GM19438 (cell line): ENCODE results near the gene BMI1.
"Not testable (repeated sequence)": the region's sequence is repeated elsewhere in the genome, so short reads cannot be mapped to it uniquely, and the experiment has no call there.

ENCODE experiments used
- ATAC-seq: cut with Tn5 transposase; IDR thresholded peaks from one replicate; pipeline ENCODE4 v1.9.1; 2021; ENCODE audit warnings: low read depth; ENCODE audit not compliant: unreplicated experiment

Gene BMI1

DNA sequence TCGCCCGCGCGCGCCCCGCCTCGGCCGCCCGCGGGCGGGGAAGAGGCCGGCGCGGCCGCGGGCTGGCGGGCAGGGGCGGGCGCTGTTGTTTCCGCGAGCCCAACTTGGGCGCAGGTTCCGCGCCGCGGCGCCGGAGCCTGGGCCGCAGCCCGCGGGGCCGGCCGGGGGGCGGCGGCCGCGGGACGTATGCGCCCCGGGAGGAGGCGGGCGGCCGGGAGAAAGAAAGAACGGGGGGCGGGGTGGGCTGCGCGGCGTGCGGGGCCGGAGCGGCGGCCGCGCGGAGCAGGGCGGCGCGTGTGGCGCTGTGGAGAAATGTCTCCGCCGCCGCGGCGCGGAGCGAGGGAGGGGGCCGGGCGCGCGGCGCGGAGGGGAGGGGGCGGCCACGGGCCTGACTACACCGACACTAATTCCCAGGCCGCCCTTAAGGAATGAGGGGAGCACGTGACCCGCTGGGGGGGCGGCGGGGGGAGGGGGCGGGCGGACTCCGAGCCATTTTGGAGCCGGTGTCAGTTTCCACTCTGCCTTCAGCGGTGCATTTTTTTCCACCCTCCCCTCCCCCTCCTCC, at the start of gene BMI1:
TSS of gene BMI1 (plus strand) at position 509 of the 565 bp plus-strand sequence. CDS start 5,351 bp downstream, outside the sequence.
- no peak for ATAC-seq

DNA sequence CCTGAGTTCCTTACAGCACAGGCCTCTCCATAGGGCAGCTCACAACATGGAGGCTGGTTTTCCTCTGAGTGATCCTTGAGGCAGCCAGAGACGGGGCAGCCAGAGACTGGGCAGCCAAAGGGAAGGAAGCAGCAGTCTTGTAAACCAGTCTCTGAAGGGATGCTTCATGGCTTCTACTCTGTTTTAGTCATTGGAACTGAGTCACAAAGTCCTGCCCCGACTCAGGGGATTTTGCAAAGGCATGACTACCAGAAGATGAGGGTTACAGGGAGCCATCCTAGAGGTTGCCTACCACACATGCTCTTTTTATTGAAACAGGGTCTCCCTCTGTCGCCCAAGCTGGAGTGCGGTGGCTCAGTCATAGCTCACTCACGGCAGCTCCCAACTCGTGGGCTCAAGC, 49.1 kb upstream of the BMI1 start:
- no peak for ATAC-seq

DNA sequence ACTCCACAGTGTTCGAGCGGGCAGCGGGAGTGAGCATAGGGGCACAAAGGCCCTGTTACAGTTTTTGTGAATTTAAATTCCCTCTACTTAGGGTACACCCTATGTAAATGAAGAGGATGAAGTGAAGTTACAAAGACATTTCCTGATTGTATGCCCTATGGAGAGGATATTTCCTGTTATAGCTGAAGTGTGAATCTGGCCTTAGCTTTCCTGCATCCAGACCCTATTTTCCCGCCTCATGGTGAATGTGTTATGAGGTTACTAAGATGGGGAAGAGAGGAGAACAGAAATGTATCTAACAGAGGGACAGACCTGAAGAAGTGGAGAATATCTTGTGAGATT, 42.5 kb upstream of the BMI1 start:
- no peak for ATAC-seq

DNA sequence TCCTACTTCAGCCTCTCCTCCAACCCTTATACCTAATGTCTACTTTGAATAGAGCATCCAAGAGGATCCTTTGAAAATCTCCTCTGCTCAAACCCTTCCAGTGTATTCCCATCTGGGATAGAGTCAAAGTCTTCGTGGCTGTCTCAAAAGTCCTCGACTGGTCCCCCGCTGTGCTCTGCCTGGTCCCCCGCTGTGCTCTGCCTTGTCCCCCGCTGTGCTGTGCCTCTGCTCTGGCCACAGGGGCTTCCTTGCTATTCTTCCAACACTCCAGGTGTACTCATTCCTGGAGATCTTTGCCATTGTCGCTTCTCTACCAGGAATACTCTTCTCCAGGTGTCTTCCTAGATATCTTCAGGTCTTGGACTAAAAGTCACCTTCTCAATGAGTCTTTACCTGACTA, 40.8 kb upstream of the BMI1 start:
- ATAC-seq, result no peak

DNA sequence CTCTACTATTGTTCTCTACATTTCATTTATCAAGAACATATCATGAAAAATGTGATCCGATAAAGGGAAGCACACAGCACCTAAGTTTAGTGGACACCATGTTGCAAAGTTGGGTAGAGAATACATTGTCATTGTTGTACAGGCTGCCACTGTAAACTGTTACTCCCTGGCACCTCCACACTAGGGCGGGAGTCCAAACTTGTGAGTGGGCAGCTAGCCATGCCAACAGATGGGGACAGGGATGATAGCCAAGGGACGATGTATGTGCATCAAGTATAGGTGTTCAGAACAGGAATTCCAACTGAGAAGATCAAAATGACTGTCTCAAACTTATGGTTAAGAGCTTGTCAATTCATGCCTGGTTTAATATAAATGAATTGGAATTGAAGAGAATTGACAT, 35.8 kb upstream of the BMI1 start:
- no peak for ATAC-seq

DNA sequence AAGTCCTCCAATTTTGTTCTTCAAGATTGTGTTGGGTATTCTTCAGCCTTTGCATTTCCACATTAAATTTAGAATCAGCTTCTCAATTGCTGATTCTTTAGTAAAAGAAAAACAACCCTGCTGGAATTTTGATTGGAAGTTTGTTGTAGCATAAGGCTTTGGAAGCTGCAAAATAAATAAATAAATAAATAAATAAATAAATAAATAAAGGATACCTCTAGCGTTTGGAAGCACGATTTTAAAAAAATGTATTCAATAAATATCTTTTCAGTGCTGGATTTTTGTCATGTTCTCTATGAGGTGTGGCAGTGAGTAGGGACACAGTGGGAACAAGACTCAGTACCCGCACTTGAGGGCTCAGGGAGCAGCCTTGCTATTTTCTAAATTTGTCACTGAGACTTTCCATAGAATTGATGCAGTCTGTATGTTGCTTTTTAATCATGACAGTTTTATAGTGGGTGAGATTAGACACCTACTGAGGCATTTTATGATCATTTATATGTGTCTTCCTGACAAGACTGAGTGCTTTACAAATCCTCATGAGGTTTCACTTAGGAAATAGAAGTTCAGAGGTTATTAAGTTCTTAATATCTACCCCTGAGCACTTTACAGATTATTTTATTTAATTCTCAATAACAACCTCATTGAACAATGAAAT, 27.0 kb upstream of the BMI1 start:
- no peak for ATAC-seq

DNA sequence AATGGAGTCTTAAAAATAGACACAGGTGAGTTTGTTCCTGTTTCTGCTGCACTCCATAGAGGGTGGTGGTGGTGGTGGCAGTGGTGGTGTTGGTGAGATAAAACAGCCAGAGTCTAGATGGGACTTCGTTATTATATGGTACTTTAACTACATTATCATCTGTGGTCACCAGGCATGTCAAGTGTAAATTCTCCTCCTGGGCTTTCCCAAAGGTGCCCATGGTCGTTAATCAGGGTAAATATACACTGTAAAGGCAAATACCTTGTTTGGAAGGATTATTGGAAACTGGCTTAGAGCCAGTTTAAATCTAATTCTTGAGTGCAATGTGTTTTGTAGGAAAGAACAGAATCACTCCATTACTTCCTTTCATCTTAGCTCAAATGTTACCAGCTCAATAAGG, 26.2 kb upstream of the BMI1 start:
- no peak for ATAC-seq

DNA sequence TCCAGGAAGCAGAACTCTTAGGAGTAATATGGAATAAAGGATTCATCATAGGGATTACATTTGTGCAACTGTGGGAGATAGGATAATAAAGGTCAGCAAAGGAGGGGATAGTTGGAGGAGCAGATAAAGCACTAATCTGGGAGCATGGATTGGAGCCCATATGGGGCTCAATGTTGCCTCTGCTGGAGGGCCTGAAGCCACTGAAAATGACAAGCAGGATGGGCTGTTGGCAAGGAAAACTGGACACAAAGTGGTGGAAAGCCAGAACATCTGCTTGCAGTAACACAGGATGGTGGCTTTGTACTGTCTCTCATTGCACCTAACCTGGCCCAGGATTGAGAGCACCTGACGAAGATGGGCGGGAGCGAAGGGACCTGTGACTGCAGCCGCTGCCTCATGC, 19.7 kb upstream of the BMI1 start:
- ATAC-seq, result no peak

DNA sequence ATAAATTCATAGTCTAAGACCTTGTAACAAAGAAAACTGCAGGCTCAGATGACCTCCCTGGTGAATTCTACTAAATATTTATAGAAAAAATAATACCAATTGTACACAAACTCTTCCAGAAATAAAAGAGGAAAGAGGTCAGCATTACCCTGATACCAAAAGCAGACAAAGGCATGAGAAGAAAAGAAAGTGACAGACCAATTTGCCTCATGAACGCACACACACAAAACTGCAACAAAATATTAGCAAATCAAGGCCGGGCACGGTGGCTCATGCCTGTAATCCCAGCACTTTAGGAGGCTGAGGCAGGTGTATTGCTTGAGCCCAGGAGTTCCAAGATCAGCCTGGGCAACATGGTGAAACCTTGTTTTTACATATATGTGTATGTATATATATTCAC, 17.4 kb upstream of the BMI1 start:
- ATAC-seq, result no peak

DNA sequence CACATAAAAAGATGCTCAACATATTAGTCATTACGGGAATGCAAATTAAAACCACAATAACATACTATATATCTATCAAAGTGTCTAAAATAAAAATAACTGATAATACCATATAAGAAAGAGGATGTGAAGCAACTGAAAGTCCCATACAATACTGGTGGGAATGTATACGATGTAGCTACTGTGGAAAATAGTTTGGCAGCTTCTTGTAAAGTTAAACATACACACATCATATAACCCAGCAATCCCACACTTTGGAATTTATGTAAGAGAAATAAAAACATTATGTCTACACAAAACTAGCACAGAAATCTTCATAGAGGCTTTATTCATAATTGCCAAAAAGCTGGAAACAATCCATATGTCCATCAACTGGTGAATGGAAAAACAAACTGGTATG, 15.2 kb upstream of the BMI1 start:
- ATAC-seq, result no peak

DNA sequence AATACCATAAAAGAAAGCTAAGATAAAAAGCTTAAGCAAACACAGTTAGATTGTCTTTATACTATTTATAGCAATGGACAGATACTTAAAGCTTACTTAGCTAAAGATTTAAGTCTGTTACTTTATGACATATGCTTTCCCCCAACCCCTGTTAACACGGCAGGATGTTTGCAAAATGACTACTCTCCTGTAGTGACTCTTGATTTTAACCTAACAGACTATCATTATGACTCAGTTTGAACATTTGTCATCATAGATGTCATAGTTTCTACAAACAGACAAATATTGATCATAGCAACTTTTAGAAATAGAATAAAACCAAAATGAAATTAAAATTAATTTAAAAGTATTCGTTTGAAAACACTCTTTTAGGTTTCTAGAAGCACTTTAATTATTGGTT, 12.5 kb upstream of the BMI1 start:
- ATAC-seq, result no peak

DNA sequence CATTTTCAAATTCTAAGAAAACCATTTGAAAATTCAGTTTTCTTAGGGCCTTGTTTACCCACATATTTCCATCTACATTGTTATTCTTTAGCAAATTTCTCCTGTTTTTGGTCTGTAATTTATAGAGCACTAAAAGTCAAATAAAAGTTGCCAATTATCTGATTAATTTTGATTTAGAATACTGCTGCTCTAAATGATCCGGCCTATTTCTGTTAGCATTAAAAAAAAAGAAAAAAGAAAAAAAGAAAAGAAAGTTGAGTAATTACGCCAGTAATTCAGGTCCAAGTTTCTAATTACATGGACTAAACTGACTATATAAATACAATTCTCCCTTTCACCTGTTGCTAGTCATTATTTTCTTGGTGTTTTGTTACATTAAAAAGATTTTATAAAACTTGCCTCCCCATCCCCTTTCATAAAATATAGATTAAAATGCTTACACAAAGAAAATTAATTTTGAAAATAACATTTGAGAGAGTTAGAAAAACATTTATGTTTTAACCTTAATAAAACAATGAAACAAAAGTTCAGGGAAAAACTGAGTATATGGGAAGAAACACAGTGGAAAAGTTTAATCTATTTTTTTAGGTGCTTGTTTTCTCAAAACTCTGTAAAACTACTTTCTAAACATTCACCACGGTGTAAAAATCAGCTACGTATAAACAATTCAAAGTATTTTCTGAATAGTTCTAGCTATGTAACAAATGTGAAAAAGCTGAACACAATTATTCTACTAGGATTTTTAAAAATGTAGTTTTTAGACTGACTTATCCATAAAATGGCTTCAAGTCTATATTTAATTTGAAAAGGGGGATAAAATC, 11.5 kb upstream of the BMI1 start:
- no peak for ATAC-seq

DNA sequence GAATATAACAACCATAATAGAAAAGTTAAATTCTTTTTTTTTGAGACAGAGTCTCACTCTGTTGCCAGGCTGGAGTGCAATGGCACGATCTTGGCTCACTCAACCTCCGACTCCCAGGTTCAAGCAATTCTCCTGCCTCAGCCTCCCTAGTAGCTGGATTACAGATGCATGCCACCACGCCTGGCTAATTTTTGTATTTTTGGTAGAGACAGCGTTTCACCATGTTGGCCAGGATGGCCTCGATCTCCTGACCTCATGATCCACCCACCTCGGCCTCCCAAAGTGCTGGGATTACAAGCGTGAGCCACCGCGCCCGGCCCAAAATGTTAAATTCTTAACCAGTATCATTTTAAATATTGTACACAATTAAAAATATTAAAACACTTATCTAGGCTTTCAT, 10.9 kb upstream of the BMI1 start:
- not testable (repeated sequence) for ATAC-seq

DNA sequence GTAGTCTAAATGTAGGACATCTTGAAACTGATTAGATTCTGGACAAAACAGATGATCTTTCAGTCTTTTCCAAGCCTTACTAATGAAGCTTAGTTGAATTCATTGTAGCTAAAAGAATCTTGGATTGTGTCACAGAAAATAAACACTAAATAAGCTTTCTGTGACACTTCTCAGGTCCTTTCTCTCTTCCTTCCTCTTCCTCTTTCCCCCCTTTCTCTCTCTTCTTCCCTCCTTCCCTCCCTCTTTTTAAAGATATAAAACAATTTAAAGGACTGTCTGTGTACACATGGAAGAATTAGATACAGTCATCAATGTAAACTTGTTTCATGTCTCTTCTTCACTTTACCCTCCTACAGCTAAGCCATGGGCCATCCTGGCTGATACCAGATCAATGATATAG, 10.0 kb upstream of the BMI1 start:
- no peak for ATAC-seq

DNA sequence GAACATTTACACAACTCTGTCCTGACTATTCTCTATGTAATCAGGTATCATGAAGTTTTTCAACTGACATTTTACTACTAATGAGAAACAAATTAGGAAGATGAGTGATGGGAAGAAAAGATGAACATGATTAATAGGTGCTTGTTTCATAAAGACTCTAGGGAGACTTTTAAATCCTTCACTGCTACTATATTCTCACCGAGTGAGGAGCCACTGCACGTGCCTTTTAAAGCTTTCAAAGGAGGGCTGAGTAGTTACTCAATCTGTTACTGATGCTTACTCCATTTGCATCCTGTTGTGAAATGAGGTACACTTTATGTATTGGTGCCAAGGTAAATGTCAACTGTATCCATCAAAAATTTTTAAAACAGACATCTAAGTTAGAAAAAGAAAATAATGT, 6.0 kb upstream of the BMI1 start:
- no peak for ATAC-seq

DNA sequence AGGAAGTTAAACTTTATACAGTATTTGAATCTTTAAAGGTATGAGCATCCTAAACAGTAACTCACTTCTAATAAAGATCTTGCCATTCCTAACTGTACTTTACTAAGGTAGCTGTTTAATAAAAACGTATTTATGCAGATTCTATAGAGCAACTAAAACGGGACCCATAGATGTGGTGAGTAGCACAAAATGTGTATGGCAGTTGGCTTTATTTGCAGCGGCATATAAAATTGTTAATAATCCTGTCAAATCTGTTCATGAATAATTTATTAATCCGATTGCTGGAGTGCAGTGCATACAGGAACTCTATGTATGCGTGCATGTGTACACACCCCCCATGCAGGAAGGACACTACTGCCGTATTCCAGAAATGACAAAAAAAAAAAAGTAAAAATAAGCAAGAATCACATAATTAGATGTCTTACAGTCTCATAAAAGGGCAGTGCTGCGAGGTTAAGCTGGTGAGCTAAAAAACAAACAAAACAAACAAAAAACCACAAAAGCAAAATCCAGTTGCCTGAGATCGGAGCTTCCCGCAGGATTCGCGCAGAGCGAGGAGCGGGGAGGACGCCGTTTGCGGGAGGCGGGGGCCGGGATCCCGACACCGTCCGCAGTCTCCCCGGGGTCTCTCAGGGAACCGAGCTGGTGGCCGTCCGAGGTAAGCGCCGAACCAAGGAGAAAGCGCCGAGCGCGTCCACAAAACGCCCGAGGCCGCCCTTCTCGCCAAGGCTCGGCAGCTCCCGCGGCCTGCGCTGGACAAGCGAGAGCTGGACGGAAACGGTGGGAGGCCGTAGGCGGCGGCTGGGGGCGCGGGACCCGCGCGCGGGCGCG, 5.2 kb upstream of the BMI1 start:
- ATAC-seq, result peak; percentile 16

DNA sequence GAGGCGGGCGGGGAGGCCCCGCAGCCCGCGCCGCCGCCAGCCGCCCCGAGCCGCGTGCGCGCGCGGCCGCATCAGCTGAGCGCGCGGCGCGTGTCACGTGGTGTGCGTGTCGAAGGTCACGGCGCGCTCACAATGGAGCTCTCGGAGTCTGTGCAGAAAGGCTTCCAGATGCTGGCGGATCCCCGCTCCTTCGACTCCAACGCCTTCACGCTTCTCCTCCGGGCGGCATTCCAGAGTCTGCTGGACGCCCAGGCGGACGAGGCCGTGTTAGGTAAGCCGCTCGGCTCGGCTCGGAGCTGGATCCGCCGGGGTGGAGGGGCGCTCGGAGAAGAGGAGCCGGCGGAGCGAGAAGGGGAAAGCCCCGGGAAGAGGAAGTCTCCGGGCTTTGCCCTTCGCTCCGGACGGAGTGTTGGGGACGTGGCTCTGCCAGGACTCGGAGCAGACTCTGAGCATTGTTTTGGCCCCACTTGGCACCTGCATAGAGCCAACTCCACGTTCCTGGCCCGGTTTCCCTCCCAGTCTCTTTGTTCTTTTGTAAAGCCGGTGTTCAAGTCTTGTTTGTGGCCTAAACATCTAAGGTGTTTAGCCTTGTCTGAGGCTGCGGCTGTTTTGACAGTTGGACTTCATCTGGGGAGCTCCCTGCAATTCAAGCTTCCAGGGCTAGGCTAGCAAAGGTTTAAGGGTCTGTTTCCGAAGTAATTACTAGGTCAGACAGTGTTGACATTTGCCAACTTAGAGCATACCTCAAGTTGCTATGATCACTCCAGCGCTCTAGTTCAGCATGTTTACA, 4.4 kb upstream of the BMI1 start, which contains the start of gene COMMD3:
TSS of gene COMMD3 (plus strand) at position 103 of the 790 bp plus-strand sequence. CDS start at position 133, 30 bp downstream.
- ATAC-seq, result peak; percentile 63

DNA sequence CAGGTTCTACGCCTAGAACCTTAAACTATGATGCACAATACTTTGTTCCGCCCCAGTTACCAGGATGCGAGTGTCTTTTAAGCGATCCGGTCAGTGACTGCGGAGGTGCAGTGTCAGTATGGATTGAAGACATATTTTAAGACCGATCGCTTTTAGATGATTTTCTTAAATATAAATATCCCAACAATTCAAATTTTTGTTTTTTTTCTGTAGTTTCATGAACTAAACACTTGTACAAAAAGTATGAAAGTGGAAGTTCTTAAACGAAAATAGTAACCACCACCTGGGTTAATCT, 3.9 kb upstream of the BMI1 start:
- peak; percentile 21 for ATAC-seq

DNA sequence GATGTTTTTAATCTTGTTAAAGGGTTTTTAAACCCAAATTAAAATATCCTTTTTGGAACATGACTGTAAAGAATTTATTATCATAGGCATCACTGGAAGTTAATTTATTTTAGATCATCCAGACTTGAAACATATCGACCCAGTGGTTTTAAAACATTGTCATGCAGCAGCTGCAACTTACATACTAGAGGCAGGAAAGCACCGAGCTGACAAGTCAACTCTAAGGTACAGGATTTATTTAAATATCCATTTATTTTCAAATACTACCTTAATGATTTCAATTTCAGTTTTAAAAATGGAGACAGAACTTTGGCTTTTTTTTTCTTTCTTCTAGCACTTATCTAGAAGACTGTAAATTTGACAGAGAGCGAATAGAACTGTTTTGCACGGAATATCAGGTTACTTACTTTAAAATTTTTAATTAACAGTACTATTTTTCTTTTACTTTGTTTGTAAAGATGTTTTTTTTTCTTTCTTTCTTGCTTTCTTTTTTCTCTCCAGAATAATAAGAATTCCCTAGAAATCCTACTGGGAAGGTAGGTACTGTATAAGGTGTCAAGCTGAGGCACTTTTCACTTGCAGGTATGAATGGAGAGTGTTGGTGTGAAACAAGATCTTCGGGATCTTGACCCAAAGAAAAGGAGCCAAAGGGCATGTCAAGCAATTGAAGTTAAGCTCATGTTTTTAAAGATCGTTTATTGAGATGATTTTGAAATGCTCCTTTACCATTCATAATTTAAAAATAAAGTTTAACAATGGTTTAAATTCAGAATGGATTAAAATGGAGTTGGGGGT, 2.9 kb upstream of the BMI1 start:
- ATAC-seq, result no peak

DNA sequence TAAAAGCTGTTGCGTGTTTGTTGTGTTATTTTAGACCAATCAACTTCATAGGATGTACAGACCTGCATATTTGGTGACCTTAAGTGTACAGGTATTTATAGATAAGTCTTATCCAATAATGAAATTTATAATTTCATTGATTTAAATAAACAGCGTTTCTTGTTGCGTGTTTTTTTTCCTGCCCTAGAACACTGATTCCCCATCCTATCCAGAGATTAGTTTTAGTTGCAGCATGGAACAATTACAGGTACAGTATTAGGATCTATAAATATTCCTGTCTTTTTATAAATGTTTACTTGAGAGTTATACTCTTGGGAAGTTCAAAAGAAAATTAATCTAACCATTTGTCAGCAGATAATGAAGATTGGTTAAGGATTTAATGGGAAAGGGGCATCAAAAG, 2.1 kb upstream of the BMI1 start:
- ATAC-seq, result no peak
